ENCODE measurements around the gene RBPJL.

- TF ChIP-seq CTCF (IDR thresholded peaks at IDR 0.05; ENCODE audit: low read depth, low read length, missing input control) (no peak), RAD21 (IDR thresholded peaks at IDR 0.05) (no peak), YY1 (IDR thresholded peaks at IDR 0.05) (no peak), NR2F2 (IDR thresholded peaks at IDR 0.05) (no peak), SP1 (IDR thresholded peaks at IDR 0.05) (no peak), JUND (IDR thresholded peaks at IDR 0.05) (no peak), EGR1 (IDR thresholded peaks at IDR 0.05; ENCODE audit: low read depth in 2 of 2) (no peak), REST (IDR thresholded peaks at IDR 0.05) (no peak), TAF1 (conservative IDR thresholded peaks at IDR 0.05) (no peak), ZBTB33 (IDR thresholded peaks at IDR 0.05) (no peak), FOXA1 (IDR thresholded peaks at IDR 0.05) (no peak), GABPA (IDR thresholded peaks at IDR 0.05 in 1 of 2, conservative IDR thresholded peaks at IDR 0.05 in 1 of 2) (no peak)
- TF ChIP-seq, protein P1, sequence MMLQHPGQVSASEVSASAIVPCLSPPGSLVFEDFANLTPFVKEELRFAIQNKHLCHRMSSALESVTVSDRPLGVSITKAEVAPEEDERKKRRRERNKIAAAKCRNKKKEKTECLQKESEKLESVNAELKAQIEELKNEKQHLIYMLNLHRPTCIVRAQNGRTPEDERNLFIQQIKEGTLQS (IDR thresholded peaks at IDR 0.05): no peak
- TF ChIP-seq, protein P2, sequence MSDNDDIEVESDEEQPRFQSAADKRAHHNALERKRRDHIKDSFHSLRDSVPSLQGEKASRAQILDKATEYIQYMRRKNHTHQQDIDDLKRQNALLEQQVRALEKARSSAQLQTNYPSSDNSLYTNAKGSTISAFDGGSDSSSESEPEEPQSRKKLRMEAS (IDR thresholded peaks at IDR 0.05): no peak
These were observed 15.1 kb upstream of the RBPJL start for GRCh38 chr20:45291526-45291925.
